ENCODE data around the gene DUOX1. TPM values are rescaled to one million over a fixed set of nuclear protein-coding genes. Genes with fewer than 3 reads are reported as not detected.

Gene DUOX1
- total and polyA plus RNA-seq, 2 of the 13 experiments (the other 11 are each of a cell fraction or from before 2014, with no cell fraction given): 0.03 TPM; not detected in 1

- TF ChIP-seq ZMAT5 (CRISPR knock-in tag; IDR thresholded peaks at IDR 0.05; ENCODE audit: borderline replicate concordance, low read depth) (no peak), ZNF501 (CRISPR knock-in tag; IDR thresholded peaks at IDR 0.05) (peak; percentile 92), PLSCR1 (CRISPR knock-in tag; IDR thresholded peaks at IDR 0.05; ENCODE audit: borderline replicate concordance) (no peak), AHDC1 (CRISPR knock-in tag; IDR thresholded peaks at IDR 0.05; ENCODE audit: borderline replicate concordance) (peak; percentile 61; the same call in 1 of the 2 replicates), BRD4 (CRISPR knock-in tag; IDR thresholded peaks at IDR 0.05) (no peak), ZNF7 (CRISPR knock-in tag; IDR thresholded peaks at IDR 0.05) (peak; percentile 70; the same call in 1 of the 2 replicates), ZFP36L2 (CRISPR knock-in tag; IDR thresholded peaks at IDR 0.05) (no peak), ZNF18 (CRISPR knock-in tag; IDR thresholded peaks at IDR 0.05; ENCODE audit: insufficient replicate concordance) (no peak), TRIM22 (IDR thresholded peaks at IDR 0.05) (no peak), ATF3 (CRISPR knock-in tag; IDR thresholded peaks at IDR 0.05) (0 out of 2 replicates have a peak, but pooled peaks have one; percentile 43), DNMT3B (CRISPR knock-in tag; conservative IDR thresholded peaks at IDR 0.05) (no peak), ZNF777 (CRISPR knock-in tag; IDR thresholded peaks at IDR 0.05) (peak; percentile 91), SRSF1 (optimal IDR thresholded peaks at IDR 0.05; ENCODE audit: low read depth, low read length) (no peak), ZNF333 (CRISPR knock-in tag; IDR thresholded peaks at IDR 0.05; ENCODE audit: borderline replicate concordance) (no peak), ZNF446 (CRISPR knock-in tag; IDR thresholded peaks at IDR 0.05) (no peak), FOXA1 (IDR thresholded peaks at IDR 0.05) (no peak), FOXA1 (CRISPR knock-in tag; IDR thresholded peaks at IDR 0.05) (peak; percentile 19; the same call in 1 of the 2 replicates), SP2 (CRISPR knock-in tag; IDR thresholded peaks at IDR 0.05) (0 out of 2 replicates have a peak, but pooled peaks have one; percentile 35)
Measured at GRCh38 chr15:45200799-45201556, 71.2 kb downstream of the DUOX1 start (continued).
